SIG-M5 (cell line): ENCODE data around the gene PML.

ENCODE experiments used
- DNase-seq: peaks from one replicate; lab custom pipeline; 2025; lab: John Stamatoyannopoulos, UW

The PML gene, protein sequence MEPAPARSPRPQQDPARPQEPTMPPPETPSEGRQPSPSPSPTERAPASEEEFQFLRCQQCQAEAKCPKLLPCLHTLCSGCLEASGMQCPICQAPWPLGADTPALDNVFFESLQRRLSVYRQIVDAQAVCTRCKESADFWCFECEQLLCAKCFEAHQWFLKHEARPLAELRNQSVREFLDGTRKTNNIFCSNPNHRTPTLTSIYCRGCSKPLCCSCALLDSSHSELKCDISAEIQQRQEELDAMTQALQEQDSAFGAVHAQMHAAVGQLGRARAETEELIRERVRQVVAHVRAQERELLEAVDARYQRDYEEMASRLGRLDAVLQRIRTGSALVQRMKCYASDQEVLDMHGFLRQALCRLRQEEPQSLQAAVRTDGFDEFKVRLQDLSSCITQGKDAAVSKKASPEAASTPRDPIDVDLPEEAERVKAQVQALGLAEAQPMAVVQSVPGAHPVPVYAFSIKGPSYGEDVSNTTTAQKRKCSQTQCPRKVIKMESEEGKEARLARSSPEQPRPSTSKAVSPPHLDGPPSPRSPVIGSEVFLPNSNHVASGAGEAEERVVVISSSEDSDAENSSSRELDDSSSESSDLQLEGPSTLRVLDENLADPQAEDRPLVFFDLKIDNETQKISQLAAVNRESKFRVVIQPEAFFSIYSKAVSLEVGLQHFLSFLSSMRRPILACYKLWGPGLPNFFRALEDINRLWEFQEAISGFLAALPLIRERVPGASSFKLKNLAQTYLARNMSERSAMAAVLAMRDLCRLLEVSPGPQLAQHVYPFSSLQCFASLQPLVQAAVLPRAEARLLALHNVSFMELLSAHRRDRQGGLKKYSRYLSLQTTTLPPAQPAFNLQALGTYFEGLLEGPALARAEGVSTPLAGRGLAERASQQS

DNA sequence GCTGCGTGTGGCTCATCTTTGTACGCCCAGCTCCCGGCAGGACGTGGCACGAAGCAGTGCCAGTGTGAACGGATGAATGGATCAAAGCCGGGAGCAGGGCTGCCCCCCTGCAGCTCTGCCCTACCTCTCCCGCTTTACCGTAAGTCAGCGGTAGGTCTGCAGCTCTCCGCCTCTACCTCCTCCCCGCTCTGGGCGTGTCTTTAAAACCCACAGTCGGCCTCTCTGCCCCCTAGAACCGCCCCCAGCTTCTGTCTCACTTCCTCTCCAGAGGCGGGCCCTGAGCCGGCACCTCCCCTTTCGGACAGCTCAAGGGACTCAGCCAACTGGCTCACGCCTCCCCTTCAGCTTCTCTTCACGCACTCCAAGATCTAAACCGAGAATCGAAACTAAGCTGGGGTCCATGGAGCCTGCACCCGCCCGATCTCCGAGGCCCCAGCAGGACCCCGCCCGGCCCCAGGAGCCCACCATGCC is at the start of gene PML:
Gene PML (plus strand): TSS at position 304 of the 471 bp plus-strand sequence. CDS start 97 bp downstream, at position 401.
- peak; percentile 77 for DNase-seq

- no peak for DNase-seq
These were observed 49.4 kb upstream of the PML start for GRCh38 chr15:73945130-73945508.

GRCh38 chr15:73946046-73946721 is 48.3 kb upstream of the PML start:
- no peak for DNase-seq

GRCh38 chr15:73946795-73947370 is 47.6 kb upstream of the PML start:
- DNase-seq, result no peak

DNA sequence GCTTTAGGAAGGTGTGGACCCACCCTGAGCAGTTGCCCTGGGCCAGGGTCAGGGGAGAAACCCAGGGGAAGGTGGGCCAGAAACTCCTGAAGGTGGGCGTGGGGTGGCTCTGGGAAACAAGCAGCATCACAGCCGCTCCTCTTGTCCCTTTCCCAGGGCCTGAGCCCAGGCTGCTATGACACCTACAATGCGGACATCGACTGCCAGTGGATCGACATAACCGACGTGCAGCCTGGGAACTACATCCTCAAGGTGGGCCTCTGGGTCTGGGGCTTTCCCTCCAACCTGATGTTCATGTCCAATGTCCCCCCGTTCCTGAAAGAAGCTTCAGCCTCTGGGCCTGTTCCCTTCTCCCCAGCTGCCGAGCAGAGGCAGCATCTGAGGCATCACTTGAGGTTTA is 46.9 kb upstream of the PML start:
- no peak for DNase-seq

DNA sequence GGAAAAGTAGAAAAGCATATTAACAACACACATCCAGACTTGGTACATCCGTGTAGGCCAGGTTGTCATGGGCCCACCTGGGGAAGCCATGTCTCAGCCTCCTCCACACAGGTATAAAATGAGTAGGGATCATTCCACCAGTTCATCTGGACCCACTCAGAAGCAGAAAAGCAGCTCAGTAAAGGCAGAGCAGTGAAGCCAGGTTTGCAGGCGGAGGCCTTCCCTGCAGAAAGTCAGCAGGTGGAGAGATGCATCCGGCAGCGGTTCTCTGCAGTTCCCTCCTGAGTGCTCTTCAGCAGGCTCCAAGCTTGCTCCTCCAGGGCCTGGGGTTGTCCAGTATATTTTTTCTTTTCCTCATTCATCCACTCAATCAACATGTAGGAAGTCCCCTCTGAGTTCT is 46.1 kb upstream of the PML start:
- DNase-seq, result no peak

GRCh38 chr15:73948982-73949381 is 45.5 kb upstream of the PML start:
- DNase-seq, result no peak

- no peak for DNase-seq
These were observed 45.0 kb upstream of the PML start for GRCh38 chr15:73949496-73949895.

GRCh38 chr15:73950479-73950830 is 44.1 kb upstream of the PML start:
- no peak for DNase-seq

GRCh38 chr15:73950831-73951561 is 43.5 kb upstream of the PML start:
- DNase-seq, result no peak

DNA sequence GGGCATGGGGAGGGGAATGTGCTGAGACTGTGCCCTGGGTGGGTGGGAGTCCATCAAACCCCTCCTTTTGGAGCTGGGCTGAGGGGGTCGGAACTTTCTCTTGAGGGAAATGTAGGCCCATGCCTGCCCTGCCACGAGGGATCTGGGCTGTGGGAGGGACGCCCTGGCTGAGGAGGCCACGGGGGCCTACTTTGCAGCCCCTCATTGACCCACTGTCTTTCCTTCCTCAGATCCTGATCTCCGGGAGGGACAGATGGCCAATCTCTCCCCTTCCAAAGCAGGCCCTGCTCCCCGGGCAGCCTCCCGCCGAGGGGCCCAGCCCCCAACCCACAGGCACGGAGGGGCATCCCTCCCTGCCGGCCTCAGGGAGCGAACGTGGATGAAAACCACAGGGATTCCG is 42.9 kb upstream of the PML start:
- DNase-seq, result no peak

GRCh38 chr15:73952171-73952912 is 42.2 kb upstream of the PML start:
- DNase-seq, result no peak

DNA sequence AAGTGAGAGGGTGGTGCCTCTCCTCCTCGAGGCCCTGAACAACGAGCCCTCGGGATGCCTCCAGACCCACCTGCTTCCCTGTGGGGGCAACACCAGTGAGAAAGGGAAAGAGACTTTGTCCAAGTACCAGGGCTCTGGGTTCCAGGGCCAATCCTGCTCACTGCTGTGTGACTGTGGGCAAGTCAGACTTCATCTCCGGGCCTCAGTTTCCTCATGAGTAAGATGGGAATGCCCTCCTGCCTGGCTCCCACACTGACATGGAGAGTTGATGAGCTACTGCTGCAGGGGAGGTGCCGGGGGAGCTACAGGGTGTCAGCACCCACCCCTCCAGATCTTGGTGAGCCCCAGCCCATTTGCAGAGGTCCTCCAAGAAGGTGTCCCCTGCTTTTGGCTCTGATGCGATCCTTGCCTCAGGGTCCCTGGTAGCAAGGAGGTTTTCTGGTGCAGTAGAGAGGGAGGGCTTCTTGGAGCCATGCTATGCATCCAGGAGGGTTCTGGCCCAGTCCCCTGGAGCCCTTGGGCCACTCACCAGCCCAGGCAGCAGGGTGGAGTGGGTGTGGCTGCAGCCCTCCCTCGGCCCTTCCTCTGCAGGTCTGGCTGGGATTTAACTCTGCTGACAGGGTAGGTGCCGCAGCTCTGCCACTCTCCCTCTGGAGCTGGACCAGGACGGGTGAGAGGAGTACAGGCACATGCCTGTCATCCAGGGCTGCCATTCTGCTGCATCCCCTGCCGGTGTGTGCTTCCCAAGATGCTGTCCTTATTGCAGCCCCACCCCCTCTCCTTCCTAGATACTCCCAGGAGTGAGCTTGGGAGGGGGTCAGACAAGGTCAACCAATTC is 41.4 kb upstream of the PML start:
- no peak for DNase-seq

- DNase-seq, result no peak
These were observed 40.0 kb upstream of the PML start for GRCh38 chr15:73954188-73955145.

DNA sequence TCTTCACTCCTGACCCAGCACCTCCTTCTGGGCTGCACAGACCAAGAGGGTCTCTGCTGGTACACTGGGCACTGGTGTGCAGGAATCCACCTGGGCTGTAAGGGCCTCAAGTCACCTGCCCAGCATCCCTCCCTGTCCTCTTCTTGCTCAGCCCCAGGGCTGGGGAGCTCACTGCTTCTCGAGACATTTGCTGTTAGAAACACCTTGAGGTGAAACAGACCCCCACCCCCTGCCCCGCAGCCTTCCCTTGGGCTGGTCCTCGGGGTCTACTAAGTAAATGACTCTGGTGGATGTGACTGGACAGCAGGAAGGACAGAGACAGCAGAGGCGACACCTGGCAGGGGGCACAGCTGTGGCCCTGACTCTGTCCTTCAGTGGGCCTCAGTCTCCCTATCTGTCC is 39.2 kb upstream of the PML start:
- DNase-seq, result no peak

DNA sequence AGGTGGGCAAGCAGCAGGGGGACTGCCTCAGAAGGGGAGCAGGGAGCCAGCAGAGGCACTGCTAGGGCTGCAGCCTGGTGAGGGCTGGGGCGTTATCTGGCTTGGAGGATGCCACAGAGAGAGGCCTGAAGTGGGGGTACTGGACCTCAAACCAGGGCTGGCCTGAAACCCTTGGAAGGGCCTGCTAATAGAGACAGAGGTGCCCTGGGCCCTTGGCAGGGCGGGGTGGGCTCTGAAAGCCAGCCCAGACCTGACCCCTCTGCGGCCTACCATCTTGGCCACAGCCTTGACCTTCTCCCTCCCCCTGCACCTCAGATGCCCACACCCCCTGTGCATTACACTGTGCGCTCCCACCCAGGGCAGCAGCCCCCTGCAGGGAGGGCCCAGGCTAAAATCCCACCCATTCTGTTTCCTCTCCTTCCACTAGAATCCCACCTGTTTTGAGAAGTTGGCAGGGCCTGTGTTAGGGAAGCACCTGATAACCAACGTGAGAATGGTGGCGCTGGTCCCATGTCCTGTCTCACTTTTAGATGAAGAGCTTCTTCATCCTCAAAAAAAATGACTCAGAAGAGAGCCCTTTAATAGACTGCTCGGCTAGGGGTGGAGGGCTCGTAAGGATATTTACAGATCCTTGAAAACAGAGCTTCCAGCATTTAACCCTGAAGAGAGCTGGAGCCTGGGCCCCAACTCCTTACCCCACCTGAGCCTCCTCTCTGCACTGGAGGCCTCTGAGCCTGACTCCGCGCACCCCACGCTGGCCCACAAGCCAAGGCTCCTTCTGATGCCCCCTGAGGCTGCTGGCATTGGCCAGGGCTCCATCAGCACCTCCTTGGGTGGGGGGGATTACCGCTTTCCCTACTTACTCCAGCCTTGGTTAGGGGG is 38.4 kb upstream of the PML start:
- no peak for DNase-seq

- no peak for DNase-seq
These were observed 37.8 kb upstream of the PML start for GRCh38 chr15:73956743-73957135.

GRCh38 chr15:73957276-73957675 is 37.2 kb upstream of the PML start:
- DNase-seq, result no peak
